ENCODE measurements around the gene CTSV. TPM values are rescaled to one million over a fixed set of nuclear protein-coding genes. Genes with fewer than 3 reads are reported as not detected.
"Not testable (repeated sequence)": the region's sequence is repeated elsewhere in the genome, so short reads cannot be mapped to it uniquely, and the experiment has no call there.

Gene CTSV
- total RNA-seq, 2 donors from 2014 or later, result not detected

GRCh38 chr9:97002195-97002594, 36.7 kb downstream of the CTSV start:
- not testable (repeated sequence) for H3K4me3 Mint-ChIP-seq; DNase-seq; H3K27ac Mint-ChIP-seq; H3K36me3 Mint-ChIP-seq (ENCODE audit: low read depth); H3K9me3 ChIP-seq (ENCODE audit: control insufficient read depth, low read length, poor library complexity, severe bottlenecking); H3K27me3 Mint-ChIP-seq; ATAC-seq
- peaks cover 21% of the 10 kb centered on the region for H3K4me1 Mint-ChIP-seq

- DNase-seq; H3K36me3 Mint-ChIP-seq (ENCODE audit: low read depth); H3K27ac Mint-ChIP-seq; H3K9me3 ChIP-seq (ENCODE audit: control insufficient read depth, low read length, poor library complexity, severe bottlenecking); ATAC-seq; H3K27me3 Mint-ChIP-seq; H3K4me3 Mint-ChIP-seq: not testable (repeated sequence)
- peaks cover 23% of the 10 kb centered on the region for H3K4me1 Mint-ChIP-seq
Observed at GRCh38 chr9:97001338-97001737, 37.6 kb downstream of the CTSV start.

- H3K27me3 Mint-ChIP-seq; H3K27ac Mint-ChIP-seq; DNase-seq; ATAC-seq; H3K36me3 Mint-ChIP-seq (ENCODE audit: low read depth); H3K4me3 Mint-ChIP-seq; H3K9me3 ChIP-seq (ENCODE audit: control insufficient read depth, low read length, poor library complexity, severe bottlenecking): not testable (repeated sequence)
- H3K4me1 Mint-ChIP-seq, result peaks cover 23% of the 10 kb centered on the region
Observed at GRCh38 chr9:97000139-97000787, 38.7 kb downstream of the CTSV start.

GRCh38 chr9:96999733-97000132, 39.2 kb downstream of the CTSV start:
- H3K4me3 Mint-ChIP-seq; H3K9me3 ChIP-seq (ENCODE audit: control insufficient read depth, low read length, poor library complexity, severe bottlenecking); H3K27ac Mint-ChIP-seq; DNase-seq; H3K27me3 Mint-ChIP-seq; H3K36me3 Mint-ChIP-seq (ENCODE audit: low read depth); ATAC-seq: not testable (repeated sequence)
- peaks cover 23% of the 10 kb centered on the region for H3K4me1 Mint-ChIP-seq

GRCh38 chr9:96997009-96997701, 41.8 kb downstream of the CTSV start:
- DNase-seq; H3K36me3 Mint-ChIP-seq (ENCODE audit: low read depth); H3K27me3 Mint-ChIP-seq; H3K9me3 ChIP-seq (ENCODE audit: control insufficient read depth, low read length, poor library complexity, severe bottlenecking); H3K27ac Mint-ChIP-seq; ATAC-seq; H3K4me3 Mint-ChIP-seq: not testable (repeated sequence)
- H3K4me1 Mint-ChIP-seq, result peaks cover 16% of the 10 kb centered on the region

GRCh38 chr9:96994531-96995016, 44.4 kb downstream of the CTSV start:
- not testable (repeated sequence) for H3K27me3 Mint-ChIP-seq; H3K36me3 Mint-ChIP-seq (ENCODE audit: low read depth); H3K27ac Mint-ChIP-seq; ATAC-seq; DNase-seq; H3K4me3 Mint-ChIP-seq; H3K9me3 ChIP-seq (ENCODE audit: control insufficient read depth, low read length, poor library complexity, severe bottlenecking)
- peaks cover 14% of the 10 kb centered on the region for H3K4me1 Mint-ChIP-seq

GRCh38 chr9:96992303-96992702, 46.6 kb downstream of the CTSV start:
- H3K36me3 Mint-ChIP-seq (ENCODE audit: low read depth); DNase-seq; ATAC-seq; H3K4me3 Mint-ChIP-seq; H3K9me3 ChIP-seq (ENCODE audit: control insufficient read depth, low read length, poor library complexity, severe bottlenecking); H3K27me3 Mint-ChIP-seq: not testable (repeated sequence)
- Mint-ChIP-seq H3K4me1 (peaks cover 16% of the 10 kb centered on the region), H3K27ac (peak overlapping the region; percentile 39)

GRCh38 chr9:96989747-96990318, 49.1 kb downstream of the CTSV start:
- H3K27me3 Mint-ChIP-seq; H3K27ac Mint-ChIP-seq; H3K9me3 ChIP-seq (ENCODE audit: control insufficient read depth, low read length, poor library complexity, severe bottlenecking); H3K4me3 Mint-ChIP-seq; H3K36me3 Mint-ChIP-seq (ENCODE audit: low read depth); DNase-seq; ATAC-seq: not testable (repeated sequence)
- H3K4me1 Mint-ChIP-seq, result peaks cover 14% of the 10 kb centered on the region

GRCh38 chr9:96984887-96985286, 54.1 kb downstream of the CTSV start:
- H3K36me3 Mint-ChIP-seq (ENCODE audit: low read depth); H3K9me3 ChIP-seq (ENCODE audit: control insufficient read depth, low read length, poor library complexity, severe bottlenecking); H3K27ac Mint-ChIP-seq; H3K4me1 Mint-ChIP-seq; ATAC-seq; DNase-seq; H3K27me3 Mint-ChIP-seq; H3K4me3 Mint-ChIP-seq: not testable (repeated sequence)

GRCh38 chr9:96984139-96984538, 54.8 kb downstream of the CTSV start:
- DNase-seq, H3K4me3 Mint-ChIP-seq, ATAC-seq: not testable (repeated sequence)

GRCh38 chr9:96983496-96984122, 55.3 kb downstream of the CTSV start:
- not testable (repeated sequence) for H3K4me1 Mint-ChIP-seq; H3K9me3 ChIP-seq (ENCODE audit: control insufficient read depth, low read length, poor library complexity, severe bottlenecking); H3K4me3 Mint-ChIP-seq; ATAC-seq; H3K36me3 Mint-ChIP-seq (ENCODE audit: low read depth); DNase-seq; H3K27me3 Mint-ChIP-seq; H3K27ac Mint-ChIP-seq

More at GRCh38 chr9:96984139-96984538, 54.8 kb downstream of the CTSV start:
- not testable (repeated sequence) for H3K27ac Mint-ChIP-seq; H3K27me3 Mint-ChIP-seq; H3K4me1 Mint-ChIP-seq; H3K36me3 Mint-ChIP-seq (ENCODE audit: low read depth); H3K9me3 ChIP-seq (ENCODE audit: control insufficient read depth, low read length, poor library complexity, severe bottlenecking)

Data from T-helper 17 cell (primary cell).